Endothelial cell of umbilical vein (primary cell): ENCODE measurements around the gene ATP1B1. TPM values are rescaled to one million over a fixed set of nuclear protein-coding genes. Genes with fewer than 3 reads are reported as not detected.

ENCODE experiments used
- BruUV-seq: library from RNA; stranded (reverse); fragments of 400-500 nt; replicated peaks from 2 replicates; lab custom pipeline; 2021; lab: Mats Ljungman, UMichigan
- CTCF ChIA-PET: fragments of 300-600, 350-600 bp; sonication (Branson Sonifier 250); formaldehyde crosslinking; loops from one replicate; lab custom pipeline; 2021; ENCODE audit warnings: antibody characterized with exemption, inconsistent platforms; lab: Charles Lee
- POLR2A ChIA-PET: fragments of 300-600, 350-600 bp; sonication (Branson Sonifier 250); formaldehyde crosslinking; loops from one replicate; lab custom pipeline; 2021; ENCODE audit warnings: antibody characterized with exemption, inconsistent platforms; lab: Charles Lee
- DNase-seq: peaks from one replicate; pipeline ENCODE4 v3.0.0-alpha.2; 2011; ENCODE audit warnings: low read depth, low spot score
- FAIRE-seq: peaks from 2 replicates; lab custom pipeline; 2011; peaks lifted over from hg19 to GRCh38; lab: Jason Lieb, UNC
- H2AFZ ChIP-seq: 2 replicates; pipeline ENCODE4 v1.6.0; 2012; ENCODE audit warnings: low read depth, low read length, control low read depth, inconsistent platforms
- H3K27ac ChIP-seq: 2 replicates; pipeline ENCODE4 v1.5.1; 2011; ENCODE audit warnings: low read depth, mild to moderate bottlenecking, control low read depth, low read length, moderate library complexity; ENCODE audit not compliant: insufficient read depth
- H3K27me3 ChIP-seq, 2 experiments: 2 replicates each; pipeline versions ENCODE4 v1.6.0 to v1.6.1; 2011; ENCODE audit warnings: low read length in 2 of 2, mixed read lengths in 1 of 2; ENCODE audit not compliant: control insufficient read depth in 2 of 2, insufficient read depth in 2 of 2
- H3K36me3 ChIP-seq, 2 experiments: 2 replicates in 1 of 2; 3 replicates in 1 of 2; pipeline ENCODE4 v1.5.1; 2011; ENCODE audit warnings: low read length in 2 of 2, mild to moderate bottlenecking in 1 of 2, moderate library complexity in 1 of 2; ENCODE audit not compliant: control insufficient read depth in 2 of 2, insufficient read depth in 2 of 2; ENCODE audit errors: extremely low read depth in 1 of 2
- H3K4me1 ChIP-seq: 3 replicates; pipeline ENCODE4 v1.5.1; 2011; ENCODE audit warnings: mild to moderate bottlenecking, low read length; ENCODE audit not compliant: control insufficient read depth, insufficient read depth; ENCODE audit errors: extremely low read depth
- H3K4me2 ChIP-seq: 2 replicates; pipeline ENCODE4 v1.6.1; 2011; ENCODE audit warnings: low read length, control low read depth, mixed read lengths; ENCODE audit not compliant: insufficient read depth
- H3K4me3 ChIP-seq, 3 experiments: fragments of 200-600 bp in 1 of 3; sonication (generic), shearing (Covaris generic) in 1 of 3; replicated peaks in 1 of 3; 2 replicates each; pipeline ENCODE4 v1.5.1; 2011 to 2016; ENCODE audit warnings: control low read depth in 3 of 3, low read length in 3 of 3, mild to moderate bottlenecking in 2 of 3, inconsistent platforms in 1 of 3, low read depth in 1 of 3, moderate library complexity in 1 of 3; ENCODE audit not compliant: insufficient read depth in 1 of 3
- H3K79me2 ChIP-seq: 2 replicates; pipeline ENCODE4 v1.6.0; 2012; ENCODE audit warnings: low read length, inconsistent platforms; ENCODE audit not compliant: control insufficient read depth, insufficient read depth
- H3K9ac ChIP-seq: replicated peaks from 2 replicates; pipeline ENCODE3; 2011; ENCODE audit warnings: low read length, control low read depth; ENCODE audit not compliant: insufficient read depth; ENCODE audit errors: extremely low read depth
- H3K9me1 ChIP-seq: replicated peaks from 3 replicates; pipeline ENCODE4 v1.6.0; 2011; ENCODE audit warnings: mild to moderate bottlenecking, low read length; ENCODE audit not compliant: control insufficient read depth, insufficient read depth; ENCODE audit errors: extremely low read depth
- H3K9me3 ChIP-seq: replicated peaks from 2 replicates; pipeline ENCODE4 v1.5.1; 2012; ENCODE audit warnings: low read length, inconsistent platforms; ENCODE audit not compliant: control insufficient read depth, insufficient read depth
- H4K20me1 ChIP-seq: replicated peaks from 2 replicates; pipeline ENCODE3; 2011; ENCODE audit warnings: mild to moderate bottlenecking, low read length; ENCODE audit not compliant: control insufficient read depth, insufficient read depth; ENCODE audit errors: extremely low read depth
- CTCF ChIP-seq, 2 donors: IDR thresholded peaks; 1 replicate in 1 of 2; 2 replicates in 1 of 2; pipeline ENCODE4 v1.5.1; 2011; ENCODE audit warnings: low read length in 2 of 2, mild to moderate bottlenecking in 2 of 2, moderate library complexity in 2 of 2, control low read depth in 1 of 2, inconsistent platforms in 1 of 2, low read depth in 1 of 2; ENCODE audit not compliant: insufficient read depth in 1 of 2; ENCODE audit errors: extremely low read depth in 1 of 2
- EZH2 ChIP-seq: IDR thresholded peaks from 2 replicates; pipeline ENCODE4 v1.6.1; 2012; ENCODE audit warnings: borderline replicate concordance, low read depth, mild to moderate bottlenecking, moderate library complexity, low read length, inconsistent platforms; ENCODE audit not compliant: severe bottlenecking
- FOS ChIP-seq: IDR thresholded peaks from 2 replicates; pipeline ENCODE4 v1.6.1; 2011; ENCODE audit warnings: mild to moderate bottlenecking, low read length, moderate library complexity, borderline replicate concordance; ENCODE audit not compliant: insufficient read depth
- GATA2 ChIP-seq: IDR thresholded peaks from 2 replicates; pipeline ENCODE4 v1.7.0; 2011; ENCODE audit warnings: low read depth, mild to moderate bottlenecking, moderate library complexity, mixed read lengths, low read length; ENCODE audit not compliant: insufficient read length, insufficient read depth
- JUN ChIP-seq: IDR thresholded peaks from 2 replicates; pipeline ENCODE4 v1.6.1; 2011; ENCODE audit warnings: borderline replicate concordance, low read depth; ENCODE audit not compliant: insufficient read length, insufficient read depth
- MYC ChIP-seq: IDR thresholded peaks from one replicate; pipeline ENCODE4 v1.6.1; 2011; ENCODE audit warnings: mild to moderate bottlenecking, low read depth, low read length
- POLR2A ChIP-seq: IDR thresholded peaks from 2 replicates; pipeline ENCODE4 v1.6.1; 2012; ENCODE audit warnings: low read depth, mild to moderate bottlenecking, control low read depth, low read length
- POLR2AphosphoS5 ChIP-seq: IDR thresholded peaks from 2 replicates; pipeline ENCODE4 v1.6.1; 2012; ENCODE audit warnings: low read depth, mild to moderate bottlenecking, control low read depth, low read length, moderate library complexity; ENCODE audit not compliant: insufficient read depth
- dilution Hi-C: fragments of 300-500 bp; cut with MboI; formaldehyde crosslinking; loops from one replicate; pipeline ENCODE4 v1.15.0; 2019; ENCODE audit warnings: low sequenced_read_pairs; ENCODE audit not compliant: extremely low pct_ligation_motif_present
- intact Hi-C: fragments of 100-400 bp; cut with micrococcal nuclease; formaldehyde crosslinking; loops from one replicate; pipeline ENCODE4 v1.10.0; 2022
- polyA plus RNA-seq, 4 experiments: library from polyadenylated mRNA; depleted of rRNA in 3 of 4; stranded (reverse) in 3 of 4; unstranded in 1 of 4; fragments of >200 nt; gene quantifications; 2 replicates each; pipeline versions ENCODE4 v1.2.1 to v1.2.3, GENCODE V29; 2011 to 2012; ENCODE audit warnings: missing spikeins in 1 of 4
- total RNA-seq: library from RNA; stranded (reverse); gene quantifications from 2 replicates; pipeline ENCODE4 v1.2.3, GENCODE V29; 2021
- TF ChIP-seq, protein P1 (sequence below): IDR thresholded peaks from 2 replicates; pipeline ENCODE4 v1.6.1; 2011; ENCODE audit not compliant: insufficient read depth, insufficient read length

Gene ATP1B1
- total and polyA plus RNA-seq, 2 donors (not counting 3 experiments of a cell fraction or from before 2014, with no cell fraction given) = 14.3 to 56.1 TPM

- no peaks in the 10 kb centered on the region for H4K20me1 ChIP-seq
- CTCF ChIA-PET = interaction anchor here (1.0 to 2.1 kb wide), 6 partner anchors 23 to 790 kb away, joined by 3 to 9 read pairs (median 6); no protein-coding TSS in a partner anchor
Measured at GRCh38 chr1:169132512-169133227, 26.2 kb downstream of the ATP1B1 start.

More at GRCh38 chr1:169132512-169133227, 26.2 kb downstream of the ATP1B1 start:
- H3K9ac ChIP-seq = no peak overlapping the region
- BruUV-seq = no TSS peak
- TF ChIP-seq, protein P1, sequence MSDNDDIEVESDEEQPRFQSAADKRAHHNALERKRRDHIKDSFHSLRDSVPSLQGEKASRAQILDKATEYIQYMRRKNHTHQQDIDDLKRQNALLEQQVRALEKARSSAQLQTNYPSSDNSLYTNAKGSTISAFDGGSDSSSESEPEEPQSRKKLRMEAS = no peak
- TF ChIP-seq POLR2AphosphoS5 = no peak
- no peak for TF ChIP-seq GATA2
- no peak for TF ChIP-seq CTCF (IDR thresholded peaks at IDR 0.05; ENCODE audit: extremely low read depth in 1 of 2, insufficient read depth in 1 of 2, low read depth in 1 of 2, low read length in 2 of 2)
- no peak for TF ChIP-seq POLR2A
- TF ChIP-seq JUN = no peak
- TF ChIP-seq FOS = no peak
- TF ChIP-seq MYC = no peak
- TF ChIP-seq EZH2 = no peak
- no peak for FAIRE-seq
- POLR2A ChIA-PET = no interaction called here
- H3K27ac ChIP-seq = no peak overlapping the region
- no peak overlapping the region for H3K4me3 ChIP-seq
- no peak overlapping the region for H2AFZ ChIP-seq
- dilution Hi-C loops = no loop called here
- no peaks in the 10 kb centered on the region for H3K9me3 ChIP-seq
- H3K9me1 ChIP-seq = no peaks in the 10 kb centered on the region
- H3K36me3 ChIP-seq = peaks cover 0 to 6% of the 10 kb centered on the region in 2 experiments
- no peak for DNase-seq
- no peaks in the 10 kb centered on the region for H3K27me3 ChIP-seq
- no peaks in the 10 kb centered on the region for H3K79me2 ChIP-seq
- no peak overlapping the region for H3K4me2 ChIP-seq
- intact Hi-C loops = loop anchor here (10.0 kb wide), 1 partner anchor 528 kb away; no protein-coding TSS in a partner anchor
- peaks cover 10% of the 10 kb centered on the region for H3K4me1 ChIP-seq
